Hematopoietic multipotent progenitor cell treated with erythropoietin and hydrocortisone succinate and interleukin-3 and kit ligand, for 4 days (in vitro differentiated cells): ENCODE measurements around the gene API5.
A peak's percentile ranks its signal among the peaks of the same experiment; 100 is the strongest.
"Not testable (repeated sequence)": the region's sequence is repeated elsewhere in the genome, so short reads cannot be mapped to it uniquely, and the experiment has no call there.

Source experiments
- DNase-seq: peaks from one replicate; pipeline ENCODE4 v3.0.0-alpha.2; 2015

Gene API5

DNA sequence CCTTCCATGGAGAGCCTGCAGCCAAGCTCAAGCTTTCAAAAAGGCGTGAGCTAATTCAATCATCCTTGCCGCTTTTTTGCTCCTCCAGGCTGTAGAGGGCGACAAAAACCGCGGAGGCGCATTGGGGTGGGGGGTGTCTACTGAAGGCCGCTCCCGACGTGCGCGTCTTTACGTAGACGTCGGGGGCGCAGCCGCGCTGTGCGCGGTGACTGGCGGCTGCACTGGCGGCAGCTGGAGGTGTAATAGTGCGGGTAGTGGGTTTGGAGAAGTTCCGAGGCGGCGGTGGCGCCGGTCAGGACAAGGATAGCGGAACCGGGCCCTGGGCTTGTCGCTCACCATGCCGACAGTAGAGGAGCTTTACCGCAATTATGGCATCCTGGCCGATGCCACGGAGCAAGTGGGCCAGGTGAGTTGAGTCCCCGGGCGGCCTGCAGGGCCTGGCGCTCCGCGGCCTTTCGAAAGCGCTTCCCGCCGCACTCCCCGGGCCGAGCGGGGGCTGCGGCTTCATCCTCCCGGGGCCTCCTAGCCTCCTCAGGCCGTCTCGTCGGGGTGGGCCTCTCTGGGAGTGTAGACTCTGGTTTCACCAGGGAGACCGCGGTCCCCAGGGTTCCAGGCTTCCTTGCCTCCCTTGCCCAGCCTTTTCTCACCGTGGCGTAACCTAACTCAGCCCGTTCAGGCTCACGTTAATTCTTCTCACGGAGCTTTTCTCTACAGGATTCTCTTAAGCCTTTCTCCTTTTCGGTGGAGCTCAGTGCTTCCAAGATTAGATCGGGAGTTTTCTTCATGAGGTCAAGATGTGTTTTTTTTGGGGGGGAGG, at the start of gene API5:
Gene API5 (plus strand): TSS at position 206 of the 817 bp plus-strand sequence. CDS start 132 bp downstream, at position 338.
- peak; percentile 99 for DNase-seq

- no peak for DNase-seq
Measured at GRCh38 chr11:43267856-43268580, 43.8 kb upstream of the API5 start.

DNA sequence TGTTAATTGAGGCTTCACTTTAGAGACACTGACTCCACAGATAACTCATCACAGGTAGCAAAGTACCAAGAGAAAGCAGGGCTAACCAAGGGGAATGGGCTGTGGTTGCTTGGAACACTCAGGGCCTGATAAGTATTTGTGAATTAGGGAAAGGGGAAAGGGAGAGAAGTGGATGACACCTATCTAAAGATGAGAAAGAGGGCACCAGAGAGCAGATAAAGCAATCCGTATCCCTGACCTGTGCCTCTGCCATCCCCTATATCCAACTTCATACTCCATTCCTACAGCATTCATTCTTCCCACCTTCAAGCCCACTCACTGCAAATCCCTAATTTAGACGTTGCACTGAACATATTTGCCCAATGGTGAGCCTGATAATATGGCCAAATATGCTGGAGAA, 43.0 kb upstream of the API5 start:
- DNase-seq: no peak

GRCh38 chr11:43269254-43269918, 42.4 kb upstream of the API5 start:
- peak; percentile 3 for DNase-seq

DNA sequence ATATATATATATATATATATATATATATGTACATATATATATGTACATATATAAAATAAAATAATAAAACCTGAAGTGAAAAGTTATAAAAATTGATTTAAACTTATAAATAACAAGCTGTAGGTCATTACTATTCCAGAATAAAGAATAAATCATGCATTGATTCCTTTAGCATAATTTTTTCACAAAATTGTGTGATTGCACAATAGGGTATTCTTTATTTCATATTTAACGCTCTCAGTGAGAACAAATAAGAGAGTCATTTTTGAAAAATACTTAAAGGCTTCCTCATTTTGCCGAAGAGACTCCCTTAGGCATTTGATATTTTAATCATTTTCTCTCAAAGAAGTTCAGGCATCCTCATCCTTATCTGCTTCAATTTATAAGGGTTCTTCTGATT, 41.3 kb upstream of the API5 start:
- no peak for DNase-seq

DNA sequence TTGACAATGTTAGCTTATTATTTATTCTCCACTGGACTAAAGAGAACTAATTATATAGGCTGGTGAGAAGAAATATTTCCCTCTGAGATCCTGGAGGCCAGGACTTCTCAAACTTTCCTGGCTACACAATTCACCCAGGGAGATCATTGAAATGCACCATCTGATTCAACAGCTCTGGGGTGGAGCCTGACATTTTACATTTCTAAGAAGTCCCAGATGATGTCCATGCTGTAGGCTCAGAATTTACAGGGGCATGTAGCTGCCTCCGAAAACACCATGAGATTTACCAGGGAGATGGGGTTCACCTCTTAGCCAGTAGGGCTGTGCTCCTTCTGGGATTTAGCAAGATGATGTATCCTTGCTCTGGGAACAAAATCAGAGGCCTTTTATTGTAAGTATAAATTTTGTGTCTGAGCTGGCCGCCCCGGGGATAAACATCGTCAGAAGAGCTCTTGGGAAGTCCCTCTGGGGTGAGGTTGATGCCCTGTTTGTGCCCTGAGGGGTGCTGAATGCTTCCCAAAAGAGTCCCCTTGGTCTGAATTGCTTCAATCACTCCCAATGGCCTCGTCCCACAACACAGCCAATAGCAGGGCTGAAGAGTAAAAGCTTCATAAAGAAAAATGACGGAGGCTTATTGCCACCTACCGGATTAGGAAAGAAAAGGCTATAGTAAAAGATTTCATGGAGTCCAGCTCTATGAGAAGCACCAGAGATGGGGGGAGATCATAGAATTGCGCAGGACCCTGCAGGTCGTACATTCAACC, 33.4 kb upstream of the API5 start:
- DNase-seq: peak; percentile 55

- DNase-seq: peak; percentile 64
Measured at GRCh38 chr11:43282607-43283440, 29.0 kb upstream of the API5 start.

DNA sequence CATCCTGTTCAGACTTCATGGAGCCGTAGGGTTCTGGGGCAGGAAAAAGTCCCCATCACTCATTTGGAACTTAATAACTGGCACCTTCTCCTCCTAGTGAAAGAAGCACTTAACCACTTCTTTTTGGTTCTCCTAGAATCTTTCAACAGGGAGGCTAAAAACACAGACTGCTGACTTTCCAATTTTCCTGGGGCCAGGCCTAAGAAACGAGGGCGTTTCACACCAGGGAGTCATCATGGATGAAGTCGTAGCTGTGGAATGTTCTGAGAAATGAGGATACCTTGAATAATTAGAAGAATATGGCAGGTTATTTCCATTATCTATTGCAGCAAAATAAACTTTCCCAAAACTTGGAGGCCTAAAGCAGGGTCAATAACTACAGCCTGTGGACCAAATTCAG, 26.0 kb upstream of the API5 start:
- DNase-seq: no peak

DNA sequence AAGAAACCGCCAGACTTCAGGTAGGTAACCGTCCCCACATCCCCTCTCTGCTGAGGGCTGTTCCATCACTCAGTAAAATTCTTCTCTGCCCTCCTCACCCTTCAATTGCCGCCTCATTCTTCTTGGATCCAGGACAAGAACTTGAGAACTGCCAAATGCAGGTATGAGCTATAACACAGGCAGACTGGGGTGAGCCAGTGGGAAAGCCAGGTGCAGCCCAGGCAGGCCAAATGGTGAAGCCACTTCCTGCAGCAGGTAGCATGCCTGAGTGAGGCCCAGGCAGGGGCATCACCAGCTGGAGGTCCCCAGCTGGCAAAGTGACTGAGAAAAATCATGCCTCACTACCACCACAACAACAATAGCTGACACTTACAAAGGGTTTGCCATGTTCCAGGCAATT, 22.4 kb upstream of the API5 start:
- DNase-seq: no peak

GRCh38 chr11:43298397-43298796, 13.4 kb upstream of the API5 start:
- no peak for DNase-seq

DNA sequence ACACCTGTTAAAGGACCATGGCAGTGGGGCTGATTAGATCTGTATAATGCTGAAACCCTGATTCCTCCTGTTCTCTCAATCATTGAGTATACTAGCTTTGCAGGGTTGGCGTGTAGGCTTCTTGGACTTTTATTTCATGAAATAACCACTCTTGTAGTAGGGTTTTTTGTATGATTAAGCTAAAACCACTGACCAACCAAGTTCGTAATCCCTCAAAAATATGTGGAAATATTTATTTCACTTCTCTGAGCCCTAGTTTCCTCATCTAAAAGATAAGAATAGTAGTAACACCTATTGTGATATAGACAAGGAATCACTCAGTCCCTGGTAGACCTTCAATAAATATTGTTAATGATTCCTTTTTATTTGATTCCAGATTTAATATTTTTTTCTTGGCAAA, 4.2 kb downstream of the API5 start:
- DNase-seq: peak; percentile 12

DNA sequence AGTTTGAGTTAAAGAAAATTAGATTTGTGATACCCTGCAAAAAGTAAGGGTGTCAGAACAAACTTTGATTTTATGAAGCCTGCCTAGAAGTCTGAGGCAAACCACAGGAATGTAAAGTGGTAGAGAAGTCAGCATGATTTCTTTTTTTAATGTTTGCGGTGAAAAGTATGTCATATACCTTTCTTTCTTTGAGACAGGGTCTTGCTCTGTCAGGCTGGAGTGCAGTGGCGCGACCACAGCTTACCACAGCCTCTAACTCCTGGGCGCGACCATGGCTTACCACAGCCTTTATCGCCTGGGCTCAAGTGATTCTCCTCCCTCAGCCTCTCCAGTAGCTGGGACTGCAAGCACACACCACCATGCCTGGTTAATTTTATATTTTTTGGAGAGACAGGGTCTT, 4.7 kb downstream of the API5 start:
- DNase-seq: peak; percentile 64

- peak; percentile 66 for DNase-seq
Measured at GRCh38 chr11:43327987-43328386, 16.2 kb downstream of the API5 start.

GRCh38 chr11:43328482-43328881, 16.7 kb downstream of the API5 start:
- no peak for DNase-seq

DNA sequence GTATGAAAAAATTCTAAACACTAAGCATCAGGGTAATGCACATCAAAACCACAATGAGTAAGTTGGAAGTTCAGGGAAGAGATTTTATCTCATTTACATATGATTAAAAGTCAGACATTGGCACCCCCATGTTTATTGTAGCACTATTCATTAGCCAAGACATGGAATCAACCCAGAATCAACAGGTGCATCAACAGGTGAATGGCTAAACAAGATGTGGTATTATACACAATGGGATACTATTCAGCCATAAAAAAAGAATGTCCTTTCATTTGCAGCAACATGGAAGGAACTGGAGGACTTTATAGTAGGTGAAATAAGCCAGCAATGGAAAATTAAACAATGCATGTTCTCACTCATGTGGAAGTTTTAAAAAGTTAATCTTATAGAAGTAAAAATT, 29.4 kb downstream of the API5 start:
- no peak for DNase-seq

DNA sequence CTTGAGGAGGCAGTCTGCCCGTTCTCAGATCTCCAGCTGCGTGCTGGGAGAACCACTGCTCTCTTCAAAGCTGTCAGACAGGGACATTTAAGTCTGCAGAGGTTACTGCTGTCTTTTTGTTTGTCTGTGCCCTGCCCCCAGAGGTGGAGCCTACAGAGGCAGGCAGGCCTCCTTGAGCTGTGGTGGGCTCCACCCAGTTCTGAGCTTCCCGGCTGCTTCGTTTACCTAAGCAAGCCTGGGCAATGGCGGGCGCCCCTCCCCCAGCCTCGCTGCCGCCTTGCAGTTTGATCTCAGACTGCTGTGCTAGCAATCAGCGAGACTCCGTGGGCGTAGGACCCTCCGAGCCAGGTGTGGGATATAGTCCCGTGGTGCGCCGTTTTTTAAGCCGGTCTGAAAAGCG, 39.6 kb downstream of the API5 start:
- not testable (repeated sequence) for DNase-seq

DNA sequence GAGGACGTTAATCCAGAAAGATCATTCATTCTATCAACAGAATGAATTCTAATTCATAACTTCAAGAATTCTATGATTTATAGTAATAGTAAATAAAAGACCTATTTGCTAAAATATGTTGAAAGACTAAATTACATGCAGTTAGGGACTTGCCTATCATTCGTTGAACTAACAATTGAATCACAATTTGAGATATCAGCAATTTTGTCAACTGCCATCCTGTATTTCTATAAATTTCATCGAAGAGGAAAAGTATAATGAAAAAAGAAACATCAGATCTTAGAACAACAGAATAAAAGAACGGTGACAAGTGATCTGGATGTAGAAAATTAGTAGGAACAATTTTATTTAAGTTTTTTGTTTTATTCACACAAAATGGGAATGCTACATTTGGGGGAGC, 42.5 kb downstream of the API5 start:
- no peak for DNase-seq

- DNase-seq: peak; percentile 63
Measured at GRCh38 chr11:43356336-43356735, 44.5 kb downstream of the API5 start.

DNA sequence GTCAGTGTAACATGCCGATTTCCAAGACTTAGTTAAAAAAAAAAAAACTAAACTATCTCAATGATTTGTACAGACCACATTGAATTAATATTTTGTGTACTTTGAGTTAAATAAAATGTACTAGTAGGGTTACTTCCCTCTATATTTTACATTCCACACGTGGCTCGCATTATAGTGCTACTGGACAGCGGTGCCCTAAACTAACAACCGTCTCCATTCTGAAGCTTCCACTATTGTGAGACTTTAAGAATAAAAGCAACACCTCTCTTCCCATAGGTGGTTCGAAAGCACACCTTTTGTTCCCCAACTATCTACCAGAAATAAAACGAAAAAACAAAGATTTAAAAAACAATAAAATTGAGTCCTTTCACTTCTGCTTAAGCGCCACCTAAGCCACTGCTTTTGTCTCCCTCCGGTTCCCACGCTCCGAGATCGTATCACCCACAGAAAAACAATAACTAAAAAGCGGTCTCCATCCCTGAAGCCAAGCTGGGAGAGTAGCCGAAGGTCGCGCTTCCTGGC, 46.5 kb downstream of the API5 start:
- DNase-seq: peak; percentile 48

DNA sequence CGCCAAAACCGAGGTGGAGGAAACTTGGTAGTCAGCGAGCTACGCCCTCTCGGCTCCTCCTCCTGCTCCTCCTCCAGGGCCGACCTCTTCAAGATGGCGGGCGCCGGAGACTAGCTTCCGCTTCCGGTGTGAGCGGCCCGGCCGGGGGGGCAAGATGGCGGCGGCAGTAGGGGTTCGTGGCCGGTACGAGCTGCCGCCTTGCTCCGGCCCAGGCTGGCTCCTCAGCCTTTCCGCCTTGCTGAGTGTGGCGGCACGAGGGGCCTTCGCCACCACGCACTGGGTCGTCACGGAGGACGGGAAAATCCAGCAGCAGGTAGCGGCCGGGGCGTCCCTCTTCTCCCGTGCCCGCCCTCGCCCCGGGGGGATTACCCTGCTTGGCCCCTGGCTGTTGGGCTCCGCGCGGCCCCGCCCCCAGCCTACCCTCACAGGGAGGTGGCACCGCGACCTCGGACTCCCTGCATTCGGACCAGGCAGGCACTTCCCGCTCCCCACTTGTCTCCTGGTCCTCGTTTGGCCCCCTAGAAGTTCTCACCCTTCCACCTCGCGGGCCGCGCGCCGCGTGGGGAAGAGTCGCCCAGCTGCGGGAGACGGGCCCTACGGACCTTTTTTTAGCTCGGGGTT, 47.1 kb downstream of the API5 start, which contains the start of gene TTC17:
Gene TTC17 (plus strand): TSS at position 120 of the 621 bp plus-strand sequence. CDS start 35 bp downstream, at position 155.
- peak; percentile 98 for DNase-seq

GRCh38 chr11:43359422-43359818, 47.6 kb downstream of the API5 start:
- peak; percentile 51 for DNase-seq
